B cell (primary cell): ENCODE data around the gene ATP13A1. TPM values are rescaled to one million over a fixed set of nuclear protein-coding genes. Genes with fewer than 3 reads are reported as not detected.

Experiments used
- ATAC-seq: fragments of 200-7000 bp; cut with Tn5 transposase; one replicate; pipeline ENCODE4 v1.10.0; 2021; ENCODE audit warnings: low read depth, mild to moderate bottlenecking, moderate number of reproducible peaks, moderate library complexity
- CTCF ChIA-PET: fragments of 350-600 bp; sonication (Branson Sonifier 250); formaldehyde crosslinking; loops from one replicate; lab custom pipeline; 2021; ENCODE audit warnings: antibody characterized with exemption, inconsistent platforms; lab: Charles Lee
- POLR2A ChIA-PET: fragments of 350-600 bp; sonication (Branson Sonifier 250); formaldehyde crosslinking; loops from one replicate; lab custom pipeline; 2021; ENCODE audit warnings: antibody characterized with exemption; lab: Charles Lee
- DNase-seq: peaks from one replicate; pipeline ENCODE4 v3.0.0; 2013
- H2AFZ ChIP-seq: 2 replicates; pipeline ENCODE4 v1.6.1; 2012; ENCODE audit warnings: mild to moderate bottlenecking, low read depth, low read length; ENCODE audit not compliant: insufficient read depth, poor library complexity, severe bottlenecking
- H3K27ac ChIP-seq, 2 donors: 1 replicate in 1 of 2; 2 replicates in 1 of 2; pipeline ENCODE4 v1.5.1; 2012 to 2013; ENCODE audit warnings: low read length in 2 of 2, mild to moderate bottlenecking in 2 of 2, moderate library complexity in 1 of 2
- H3K27me3 ChIP-seq, 4 experiments: fragments of 200-600 bp in 1 of 4; sonication (generic) in 1 of 4; replicated peaks in 1 of 4; 1 replicate in 2 of 4; 2 replicates in 2 of 4; pipeline versions ENCODE4 v1.6.1 to v1.7.0; 2013 to 2016; ENCODE audit warnings: low read length in 3 of 4, mild to moderate bottlenecking in 2 of 4, mixed read lengths in 1 of 4, moderate library complexity in 1 of 4; ENCODE audit not compliant: insufficient read depth in 4 of 4, control insufficient read depth in 3 of 4; ENCODE audit errors: control extremely low read depth in 1 of 4
- H3K36me3 ChIP-seq, 2 experiments: replicated peaks in 1 of 2; 1 replicate in 1 of 2; 2 replicates in 1 of 2; pipeline versions ENCODE4 v1.6.1 to v1.7.1; 2013; ENCODE audit warnings: low read length in 1 of 2; ENCODE audit not compliant: insufficient read depth in 2 of 2, control insufficient read depth in 1 of 2; ENCODE audit errors: control extremely low read depth in 1 of 2, extremely low read depth in 1 of 2
- H3K4me1 ChIP-seq, 2 donors: fragments of 200-600 bp in 1 of 2; sonication (generic) in 1 of 2; 1 replicate in 1 of 2; 2 replicates in 1 of 2; pipeline versions ENCODE4 v1.5.1 to v1.6.1; 2013 to 2017; ENCODE audit warnings: low read length in 2 of 2; ENCODE audit not compliant: control insufficient read depth in 2 of 2, insufficient read depth in 2 of 2
- H3K4me2 ChIP-seq: replicated peaks from 2 replicates; pipeline ENCODE3; 2012; ENCODE audit warnings: mild to moderate bottlenecking, low read depth, low read length; ENCODE audit not compliant: poor library complexity, severe bottlenecking
- H3K4me3 ChIP-seq, 5 experiments: fragments of 200-600 bp in 1 of 5; sonication (generic) in 1 of 5; 1 replicate in 3 of 5; 2 replicates in 2 of 5; pipeline versions ENCODE4 v1.5.1 to v1.7.0; 2011 to 2016; ENCODE audit warnings: low read length in 4 of 5, mild to moderate bottlenecking in 4 of 5, low read depth in 2 of 5, control low read depth in 1 of 5, moderate library complexity in 1 of 5; ENCODE audit not compliant: insufficient read depth in 1 of 5; ENCODE audit errors: control extremely low read depth in 1 of 5, extremely low read depth in 1 of 5
- H3K79me2 ChIP-seq: fragments of 200-600 bp; sonication (generic); one replicate; pipeline ENCODE4 v1.6.0; 2016; ENCODE audit warnings: low read length; ENCODE audit not compliant: control insufficient read depth, insufficient read depth
- H3K9ac ChIP-seq: fragments of 200-600 bp; sonication (generic); 2 replicates; pipeline ENCODE4 v1.6.1; 2017; ENCODE audit warnings: mild to moderate bottlenecking, low read length, moderate library complexity
- H3K9me3 ChIP-seq, 3 donors: one replicate each; pipeline versions ENCODE4 v1.6.1 to v1.7.1; 2013; ENCODE audit warnings: low read length in 2 of 3; ENCODE audit not compliant: control insufficient read depth in 2 of 3, insufficient read depth in 1 of 3; ENCODE audit errors: control extremely low read depth in 1 of 3
- H4K20me1 ChIP-seq: 2 replicates; pipeline ENCODE4 v1.6.0; 2012; ENCODE audit warnings: mild to moderate bottlenecking, low read length; ENCODE audit not compliant: insufficient read depth, control insufficient read depth, poor library complexity, severe bottlenecking
- H3K27ac Mint-ChIP-seq: one replicate; pipeline ENCODE4 v1.8.0; 2021; ENCODE audit warnings: mixed read lengths
- H3K27me3 Mint-ChIP-seq: one replicate; pipeline ENCODE4 v1.8.0; 2021; ENCODE audit warnings: mixed read lengths
- H3K4me1 Mint-ChIP-seq: one replicate; pipeline ENCODE4 v1.8.0; 2021; ENCODE audit warnings: mixed read lengths
- H3K4me3 Mint-ChIP-seq: one replicate; pipeline ENCODE4 v1.8.0; 2021; ENCODE audit warnings: mixed read lengths
- H3K9me3 Mint-ChIP-seq: one replicate; pipeline ENCODE4 v1.8.0; 2022; ENCODE audit warnings: mixed read lengths; ENCODE audit not compliant: insufficient read depth
- CTCF ChIP-seq: fragments of 200-600 bp; IDR thresholded peaks from one replicate; pipeline ENCODE4 v1.8.0; 2022; ENCODE audit warnings: antibody characterized with exemption, mild to moderate bottlenecking
- EZH2 ChIP-seq: IDR thresholded peaks from 2 replicates; pipeline ENCODE4 v1.6.1; 2012; ENCODE audit warnings: borderline replicate concordance, low read depth, mild to moderate bottlenecking, moderate library complexity, low read length; ENCODE audit not compliant: insufficient read depth, poor library complexity, severe bottlenecking
- WGBS: methylation state at CpG from one replicate; pipeline ENCODE4 v1.1.5; 2013; ENCODE audit warnings: missing lambda C conversion rate; ENCODE audit not compliant: insufficient coverage; 5-methylcytosine and 5-hydroxymethylcytosine counted together
- intact Hi-C: fragments of 100-400 bp; cut with micrococcal nuclease; formaldehyde crosslinking; loops from one replicate; pipeline ENCODE4 v1.10.0; 2022
- polyA plus RNA-seq: library from polyadenylated mRNA; depleted of rRNA; stranded (reverse); fragments of >200 nt; gene quantifications from 2 replicates; pipeline ENCODE4 v1.2.3, GENCODE V29; 2012
- total RNA-seq, 2 donors: library from RNA; stranded (reverse); fragments of 120-200 nt in 1 of 2; gene quantifications; 1 replicate in 1 of 2; 2 replicates in 1 of 2; pipeline versions ENCODE4 v1.2.3 to v1.2.4, GENCODE V29; 2013 to 2022

Gene ATP13A1
- total and polyA plus RNA-seq, 2 donors (not counting 1 experiment from before 2014, with no cell fraction given), result 156 to 277 TPM

DNA sequence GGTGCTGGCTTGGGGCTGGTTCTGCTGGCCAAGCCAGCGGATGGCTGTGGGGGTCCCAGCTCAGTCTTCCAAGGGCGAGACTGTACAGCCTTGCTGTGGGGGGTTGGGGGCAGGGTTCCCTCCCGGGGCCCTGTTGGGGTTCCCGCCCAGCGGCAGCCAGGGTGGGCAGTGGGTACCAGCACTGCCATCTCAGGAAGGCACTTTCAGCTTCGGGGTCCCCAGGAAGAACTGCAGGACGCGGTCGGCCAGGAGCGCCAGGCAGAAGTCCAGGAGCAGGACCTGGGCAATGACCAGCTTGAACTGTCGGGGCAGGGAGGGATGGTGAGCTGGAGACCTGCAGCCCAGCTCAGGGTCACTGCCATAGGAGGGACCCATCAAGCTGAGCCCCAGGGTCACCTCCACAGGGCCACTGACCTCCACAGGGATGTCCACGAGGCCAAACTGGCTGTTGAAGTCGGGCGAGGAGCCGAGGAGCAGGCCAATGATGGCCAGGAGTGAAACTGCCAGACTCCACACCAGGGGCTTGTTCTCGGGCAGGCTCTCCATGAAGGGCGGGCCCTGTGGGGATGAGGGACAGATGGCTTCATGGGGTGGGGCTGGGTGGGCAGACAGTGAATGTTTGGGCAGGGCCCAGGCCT, 18.1 kb downstream of the ATP13A1 start:
- POLR2A ChIA-PET, result interaction anchor here (0.5 to 3.7 kb wide), 2 partner anchors 16 to 18 kb away, joined by 7 to 22 read pairs; partner anchors contain the start of gene ATP13A1
- H3K79me2 ChIP-seq, result peaks cover 30% of the 10 kb centered on the region
- H3K36me3 ChIP-seq, result peaks cover 0 to 63% of the 10 kb centered on the region in 2 experiments
- H3K9me3 Mint-ChIP-seq, result no peaks in the 10 kb centered on the region
- no peak overlapping the region for H3K4me2 ChIP-seq
- TF ChIP-seq CTCF (no peak), EZH2 (no peak)
- H3K4me3 ChIP-seq, result no peak overlapping the region
- H3K4me3 Mint-ChIP-seq, result no peak overlapping the region
- intact Hi-C loops, result no loop called here
- CTCF ChIA-PET, result interaction anchor here (1.7 to 2.6 kb wide), 2 partner anchors 90 to 115 kb away, joined by 4 to 49 read pairs; partner anchors contain the start of gene YJEFN3
- no peak overlapping the region for H3K9ac ChIP-seq
- no peaks in the 10 kb centered on the region for H3K27me3 ChIP-seq
- no peak for DNase-seq
- peak overlapping the region; percentile 26 for H3K27ac Mint-ChIP-seq
- H3K9me3 ChIP-seq, result no peaks in the 10 kb centered on the region
- no peak overlapping the region for H3K27ac ChIP-seq
- H4K20me1 ChIP-seq, result peaks cover 10% of the 10 kb centered on the region
- H2AFZ ChIP-seq, result no peak overlapping the region
- H3K4me1 ChIP-seq, result peaks cover 17 to 21% of the 10 kb centered on the region in 2 donors
- 95% methylated on average over 12 of the region's 17 CpGs for WGBS
- H3K27me3 Mint-ChIP-seq, result no peaks in the 10 kb centered on the region
- H3K4me1 Mint-ChIP-seq, result peaks cover 18% of the 10 kb centered on the region
- ATAC-seq, result no peak

DNA sequence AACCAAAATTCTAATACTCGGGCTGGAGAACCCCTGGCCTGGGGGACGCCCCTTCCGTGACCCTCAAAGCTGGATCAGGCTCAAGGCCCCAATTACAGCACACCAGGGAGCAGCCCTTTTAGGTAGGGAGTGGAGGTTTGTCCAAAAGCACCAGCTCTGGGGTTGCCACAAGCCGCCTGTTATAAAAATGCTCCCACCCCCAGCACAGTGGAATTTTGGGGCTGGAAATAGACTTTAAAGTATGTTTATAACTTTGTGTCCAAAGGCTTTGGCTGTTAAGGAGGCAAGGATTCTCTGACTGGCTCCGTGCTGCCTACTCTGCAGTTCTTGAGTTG, 19.5 kb downstream of the ATP13A1 start:
- Histone ChIP-seq H3K79me2 (peaks cover 43% of the 10 kb centered on the region), H3K27ac (peak overlapping the region; percentile 95 to 98), H3K27me3 (no peaks in the 10 kb centered on the region), H4K20me1 (peaks cover 10% of the 10 kb centered on the region), H3K9ac (peak overlapping the region; percentile 96), H3K9me3 (no peaks in the 10 kb centered on the region), H3K4me3 (peak overlapping the region in 4 of 5 experiments; percentile 95 to 100 (median 97)), H2AFZ (peak overlapping the region; percentile 76), H3K4me2 (peak overlapping the region; percentile 98), H3K36me3 (peaks cover 0 to 65% of the 10 kb centered on the region in 2 experiments), H3K4me1 (peaks cover 17 to 21% of the 10 kb centered on the region in 2 donors)
- H3K27ac Mint-ChIP-seq, result peak overlapping the region; percentile 98
- no CpG with 5 or more reads among the region's 5 CpGs for WGBS
- intact Hi-C loops, result no loop called here
- DNase-seq (no peak), ATAC-seq (no peak)
- H3K4me3 Mint-ChIP-seq, result peak overlapping the region; percentile 99
- TF ChIP-seq EZH2, result no peak
- no peak for TF ChIP-seq CTCF
- H3K27me3 Mint-ChIP-seq, result no peaks in the 10 kb centered on the region
- CTCF ChIA-PET, result interaction anchor here (0.6 to 2.6 kb wide), 17 partner anchors 10 to 316 kb away, joined by 3 to 49 read pairs (median 4); partner anchors contain the start of genes ATP13A1 and YJEFN3
- H3K9me3 Mint-ChIP-seq, result no peaks in the 10 kb centered on the region
- POLR2A ChIA-PET, result interaction anchor here (0.6 to 3.7 kb wide), 6 partner anchors 17 to 187 kb away, joined by 3 to 22 read pairs (median 8); partner anchors contain the start of gene ATP13A1
- H3K4me1 Mint-ChIP-seq, result peaks cover 18% of the 10 kb centered on the region
